GM23338 (cell line): ENCODE data around the gene KRT3. TPM values are rescaled to one million over a fixed set of nuclear protein-coding genes. Genes with fewer than 3 reads are reported as not detected.

Experiments
- ATAC-seq: fragments of 200-7000 bp; cut with Tn5 transposase; 3 replicates; pipeline ENCODE4 v1.9.1; 2020
- DNase-seq: peaks from one replicate; pipeline ENCODE4 v3.0.0-alpha.2; 2015; ENCODE audit warnings: low spot score
- H2AFZ ChIP-seq: fragments of 200-600 bp; sonication (generic); 2 replicates; pipeline ENCODE4 v1.8.0; 2016; ENCODE audit warnings: antibody characterized with exemption, mild to moderate bottlenecking, moderate library complexity
- H3F3A ChIP-seq: fragments of 200-600 bp; sonication (generic); replicated peaks from 2 replicates; pipeline ENCODE4 v1.8.0; 2017; ENCODE audit warnings: antibody characterized with exemption, mixed run types, low read depth
- H3K27ac ChIP-seq: fragments of 200-600 bp; sonication (generic); 2 replicates; pipeline ENCODE4 v1.6.1; 2016; ENCODE audit warnings: low read depth
- H3K27me3 ChIP-seq: fragments of 200-600 bp; sonication (generic); 2 replicates; pipeline ENCODE4 v1.8.0; 2016; ENCODE audit warnings: mild to moderate bottlenecking, mixed run types, moderate library complexity; ENCODE audit not compliant: insufficient read depth
- H3K36me3 ChIP-seq: fragments of 200-600 bp; sonication (generic); 2 replicates; pipeline ENCODE4 v1.8.0; 2016; ENCODE audit warnings: mild to moderate bottlenecking; ENCODE audit not compliant: insufficient read depth
- H3K4me1 ChIP-seq: fragments of 200-600 bp; sonication (generic); 2 replicates; pipeline ENCODE4 v1.8.0; 2016; ENCODE audit warnings: mild to moderate bottlenecking, moderate library complexity; ENCODE audit not compliant: insufficient read depth
- H3K4me2 ChIP-seq: fragments of 200-600 bp; sonication (generic); 2 replicates; pipeline ENCODE4 v1.7.1; 2017; ENCODE audit warnings: mixed run types
- H3K4me3 ChIP-seq: fragments of 200-600 bp; sonication (generic); 2 replicates; pipeline ENCODE4 v1.6.1; 2016; ENCODE audit warnings: mixed run types
- H3K79me2 ChIP-seq: fragments of 200-600 bp; sonication (generic); replicated peaks from 2 replicates; pipeline ENCODE4 v1.8.0; 2017; ENCODE audit warnings: mild to moderate bottlenecking; ENCODE audit not compliant: insufficient read depth
- H3K9me2 ChIP-seq: fragments of 200-600 bp; sonication (generic); 2 replicates; pipeline ENCODE4 v1.8.0; 2017; ENCODE audit not compliant: insufficient read depth
- H4K20me1 ChIP-seq: fragments of 200-600 bp; sonication (generic); replicated peaks from 2 replicates; pipeline ENCODE4 v1.8.0; 2017; ENCODE audit warnings: mild to moderate bottlenecking; ENCODE audit not compliant: insufficient read depth
- H3K27ac Mint-ChIP-seq: 2 replicates; pipeline ENCODE4 v1.8.0; 2020; ENCODE audit warnings: inconsistent platforms, mild to moderate bottlenecking, moderate library complexity, mixed read lengths
- H3K27me3 Mint-ChIP-seq: 3 replicates; pipeline ENCODE4 v1.8.0; 2022; ENCODE audit warnings: low read depth, mild to moderate bottlenecking, moderate library complexity, mixed read lengths, inconsistent platforms; ENCODE audit not compliant: insufficient read depth, poor library complexity
- H3K36me3 Mint-ChIP-seq: 3 replicates; pipeline ENCODE4 v1.8.0; 2021; ENCODE audit warnings: low read depth, mild to moderate bottlenecking, inconsistent platforms, moderate library complexity, mixed read lengths
- H3K4me1 Mint-ChIP-seq: 3 replicates; pipeline ENCODE4 v1.8.0; 2020; ENCODE audit warnings: mild to moderate bottlenecking, inconsistent platforms, mixed read lengths
- H3K4me3 Mint-ChIP-seq: 3 replicates; pipeline ENCODE4 v1.8.0; 2021; ENCODE audit warnings: moderate library complexity, mild to moderate bottlenecking, inconsistent platforms, mixed read lengths
- H3K9me3 Mint-ChIP-seq: 3 replicates; pipeline ENCODE4 v1.8.0; 2020; ENCODE audit warnings: moderate library complexity, mild to moderate bottlenecking, inconsistent platforms, mixed read lengths
- CREB1 ChIP-seq: fragments of 250-450 bp; sonication (Bioruptor Pico); IDR thresholded peaks from 2 replicates; pipeline ENCODE4 v1.5.0; 2020; ENCODE audit warnings: low read depth, mild to moderate bottlenecking, moderate library complexity
- EZH2 ChIP-seq: fragments of 200-600 bp; sonication (generic); IDR thresholded peaks from one replicate; pipeline ENCODE4 v1.8.0; 2017; ENCODE audit warnings: antibody characterized with exemption, mild to moderate bottlenecking, low read depth; ENCODE audit not compliant: unreplicated experiment
- EZH2phosphoT487 ChIP-seq: fragments of 200-600 bp; sonication (generic); IDR thresholded peaks from one replicate; pipeline ENCODE4 v1.8.1; 2018; ENCODE audit warnings: antibody characterized with exemption; ENCODE audit not compliant: unreplicated experiment
- POLR2AphosphoS5 ChIP-seq: IDR thresholded peaks from 2 replicates; pipeline ENCODE4 v1.6.1; 2016; ENCODE audit warnings: antibody characterized with exemption, low read depth
- REST ChIP-seq: IDR thresholded peaks from one replicate; pipeline ENCODE4 v1.6.1; 2018; ENCODE audit warnings: antibody characterized with exemption; ENCODE audit not compliant: unreplicated experiment
- ZNF114 ChIP-seq: fragments of 250-450 bp; sonication (Bioruptor Pico); IDR thresholded peaks from 2 replicates; pipeline ENCODE4 v1.5.0; 2020; ENCODE audit warnings: mild to moderate bottlenecking, moderate library complexity
- ZNF331 ChIP-seq: fragments of 250-450 bp; sonication (Bioruptor Pico); IDR thresholded peaks from 2 replicates; pipeline ENCODE4 v1.5.0; 2020; ENCODE audit warnings: low read depth, mild to moderate bottlenecking, moderate library complexity
- ZNF462 ChIP-seq: fragments of 250-450 bp; sonication (Bioruptor Pico); IDR thresholded peaks from 2 replicates; pipeline ENCODE4 v1.5.0; 2020; ENCODE audit warnings: mild to moderate bottlenecking, moderate library complexity
- polyA plus RNA-seq: library from polyadenylated mRNA; unstranded; fragments of >200 nt; fragmentation: Nextera tagmentation; extraction: Ambion mirVana; gene quantifications from 2 replicates; pipeline ENCODE4 v1.2.1, GENCODE V29; 2016
- total RNA-seq: library from RNA; depleted of rRNA; stranded (reverse); fragments of >200 nt; shearing (Covaris generic); gene quantifications from 2 replicates; pipeline ENCODE4 v1.2.3, GENCODE V29; 2014
- TF ChIP-seq, protein P1 (sequence below): IDR thresholded peaks from 2 replicates; pipeline ENCODE4 v1.6.1; 2016; ENCODE audit warnings: antibody characterized with exemption

KRT3 gene
- total and polyA plus RNA-seq, 2 experiments from 2014 or later, result not detected

- H3K27me3 Mint-ChIP-seq, result no peaks in the 10 kb centered on the region
- no peak overlapping the region for H2AFZ ChIP-seq
- no peaks in the 10 kb centered on the region for H3F3A ChIP-seq
- no peaks in the 10 kb centered on the region for H4K20me1 ChIP-seq
- 0 out of 2 replicates have a peak, but pooled peaks cover 6% of the 10 kb centered on the region for H3K9me2 ChIP-seq
- no peaks in the 10 kb centered on the region for H3K4me1 Mint-ChIP-seq
- ATAC-seq (no peak), DNase-seq (no peak)
- no peaks in the 10 kb centered on the region for H3K4me1 ChIP-seq
- no peak overlapping the region for H3K4me3 Mint-ChIP-seq
- no peaks in the 10 kb centered on the region for H3K79me2 ChIP-seq
- no peak overlapping the region for H3K4me2 ChIP-seq
- H3K9me3 Mint-ChIP-seq, result peaks cover 3% of the 10 kb centered on the region; the same call in 1 of the 3 replicates
- H3K27ac ChIP-seq, result no peak overlapping the region
- H3K4me3 ChIP-seq, result no peak overlapping the region
- H3K36me3 Mint-ChIP-seq, result no peaks in the 10 kb centered on the region
- no peak overlapping the region for H3K27ac Mint-ChIP-seq
- no peaks in the 10 kb centered on the region for H3K27me3 ChIP-seq
- no peaks in the 10 kb centered on the region for H3K36me3 ChIP-seq
- no peak for TF ChIP-seq ZNF331 (CRISPR knock-in tag)
- TF ChIP-seq CREB1 (CRISPR knock-in tag), result no peak
- no peak for TF ChIP-seq POLR2AphosphoS5
- no peak for TF ChIP-seq ZNF462 (CRISPR knock-in tag)
- no peak for TF ChIP-seq EZH2
- TF ChIP-seq, protein P1, sequence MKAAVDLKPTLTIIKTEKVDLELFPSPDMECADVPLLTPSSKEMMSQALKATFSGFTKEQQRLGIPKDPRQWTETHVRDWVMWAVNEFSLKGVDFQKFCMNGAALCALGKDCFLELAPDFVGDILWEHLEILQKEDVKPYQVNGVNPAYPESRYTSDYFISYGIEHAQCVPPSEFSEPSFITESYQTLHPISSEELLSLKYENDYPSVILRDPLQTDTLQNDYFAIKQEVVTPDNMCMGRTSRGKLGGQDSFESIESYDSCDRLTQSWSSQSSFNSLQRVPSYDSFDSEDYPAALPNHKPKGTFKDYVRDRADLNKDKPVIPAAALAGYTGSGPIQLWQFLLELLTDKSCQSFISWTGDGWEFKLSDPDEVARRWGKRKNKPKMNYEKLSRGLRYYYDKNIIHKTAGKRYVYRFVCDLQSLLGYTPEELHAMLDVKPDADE, result no peak
- no peak for TF ChIP-seq ZNF114 (CRISPR knock-in tag)
- TF ChIP-seq REST, result no peak
- TF ChIP-seq EZH2phosphoT487, result no peak
Observed at GRCh38 chr12:52767427-52767826, 28.5 kb downstream of the KRT3 start.
